C4-2B (cell line): ENCODE data around the gene GDI1.

ENCODE experiments used
- ZFX ChIP-seq: fragments of 450-650 bp; IDR thresholded peaks from 2 replicates; pipeline ENCODE4 v1.6.1; 2017
- TF ChIP-seq, protein P1 (sequence below): fragments of 450-650 bp; conservative IDR thresholded peaks from 2 replicates; pipeline ENCODE4 v1.5.1; 2017; ENCODE audit warnings: mild to moderate bottlenecking

DNA sequence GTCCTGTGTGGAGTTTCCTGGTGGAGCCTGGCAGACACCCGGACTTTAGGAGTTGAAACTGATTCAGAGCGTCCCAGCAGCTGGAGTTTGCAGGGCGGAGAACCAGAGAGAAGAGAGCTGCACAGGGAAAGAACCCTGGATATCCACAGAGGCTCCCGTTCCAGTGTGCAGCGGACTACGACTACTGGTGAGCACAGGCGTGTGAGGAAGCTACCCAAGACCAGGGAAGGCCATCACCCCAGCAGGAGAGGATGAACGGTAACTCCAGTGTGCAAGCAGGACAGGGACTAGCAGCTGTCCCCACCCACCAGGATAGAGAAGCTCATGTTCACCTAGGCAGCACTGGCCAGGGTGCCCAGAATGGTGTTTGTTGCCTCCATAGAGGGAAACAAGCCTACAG is 39.9 kb downstream of the GDI1 start:
- TF ChIP-seq, protein P1, sequence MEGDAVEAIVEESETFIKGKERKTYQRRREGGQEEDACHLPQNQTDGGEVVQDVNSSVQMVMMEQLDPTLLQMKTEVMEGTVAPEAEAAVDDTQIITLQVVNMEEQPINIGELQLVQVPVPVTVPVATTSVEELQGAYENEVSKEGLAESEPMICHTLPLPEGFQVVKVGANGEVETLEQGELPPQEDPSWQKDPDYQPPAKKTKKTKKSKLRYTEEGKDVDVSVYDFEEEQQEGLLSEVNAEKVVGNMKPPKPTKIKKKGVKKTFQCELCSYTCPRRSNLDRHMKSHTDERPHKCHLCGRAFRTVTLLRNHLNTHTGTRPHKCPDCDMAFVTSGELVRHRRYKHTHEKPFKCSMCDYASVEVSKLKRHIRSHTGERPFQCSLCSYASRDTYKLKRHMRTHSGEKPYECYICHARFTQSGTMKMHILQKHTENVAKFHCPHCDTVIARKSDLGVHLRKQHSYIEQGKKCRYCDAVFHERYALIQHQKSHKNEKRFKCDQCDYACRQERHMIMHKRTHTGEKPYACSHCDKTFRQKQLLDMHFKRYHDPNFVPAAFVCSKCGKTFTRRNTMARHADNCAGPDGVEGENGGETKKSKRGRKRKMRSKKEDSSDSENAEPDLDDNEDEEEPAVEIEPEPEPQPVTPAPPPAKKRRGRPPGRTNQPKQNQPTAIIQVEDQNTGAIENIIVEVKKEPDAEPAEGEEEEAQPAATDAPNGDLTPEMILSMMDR, result no peak
- TF ChIP-seq ZFX, result no peak
